Measurements from ENCODE around the gene SYT7.

The SYT7 gene

GRCh38 chr11:61481806-61482205 is 99.1 kb downstream of the SYT7 start:
- CTCF ChIA-PET: interaction anchor here (0.5 to 11.7 kb wide), 13 partner anchors 15 to 168 kb away, joined by 3 to 325 read pairs (median 3); partner anchors contain the start of gene LRRC10B
- POLR2A ChIA-PET: no interaction called here

GRCh38 chr11:61480994-61481335 is 99.9 kb downstream of the SYT7 start:
- Histone ChIP-seq H3K36me3 (ENCODE audit: control insufficient read depth in 2 of 2, insufficient read depth in 1 of 2, low read length in 2 of 2) (no peaks in the 10 kb centered on the region), H3K9me3 (ENCODE audit: control insufficient read depth, insufficient read depth, low read depth, low read length) (no peaks in the 10 kb centered on the region), H3K4me1 (ENCODE audit: control insufficient read depth, insufficient read depth, low read length) (no peaks in the 10 kb centered on the region), H3K4me3 (ENCODE audit: low read depth, low read length) (no peak overlapping the region), H3K27ac (ENCODE audit: extremely low read depth, low read depth, low read length) (no peak overlapping the region)
- POLR2A ChIA-PET: interaction anchor here (0.6 to 1.1 kb wide), 2 partner anchors 30 to 220 kb away, joined by 3 read pairs; no protein-coding TSS in a partner anchor
- TF ChIP-seq ZNF513 (tag by site-specific recombination; IDR thresholded peaks at IDR 0.05) (no peak), ZNF221 (tag by site-specific recombination; IDR thresholded peaks at IDR 0.05; ENCODE audit: borderline replicate concordance) (no peak), ZNF112 (tag by site-specific recombination; IDR thresholded peaks at IDR 0.05) (no peak), MYNN (tag by site-specific recombination; IDR thresholded peaks at IDR 0.05; ENCODE audit: borderline replicate concordance) (peak; percentile 93), REST (tag by site-specific recombination; IDR thresholded peaks at IDR 0.05) (no peak), HOXD13 (CRISPR knock-in tag; IDR thresholded peaks at IDR 0.05; ENCODE audit: borderline replicate concordance) (no peak), ZNF23 (tag by site-specific recombination; IDR thresholded peaks at IDR 0.05; ENCODE audit: borderline replicate concordance) (no peak), EGR2 (tag by site-specific recombination; IDR thresholded peaks at IDR 0.05; ENCODE audit: low read depth) (peak; percentile 35; the same call in 1 of the 2 replicates), ZNF169 (tag by site-specific recombination; IDR thresholded peaks at IDR 0.05) (no peak), ZNF350 (tag by site-specific recombination; IDR thresholded peaks at IDR 0.05) (no peak), ZSCAN30 (tag by site-specific recombination; IDR thresholded peaks at IDR 0.05) (no peak), ZSCAN5A (tag by site-specific recombination; IDR thresholded peaks at IDR 0.05) (no peak), SETDB1 (IDR thresholded peaks at IDR 0.05; ENCODE audit: insufficient read length, low read length) (no peak), ZNF530 (tag by site-specific recombination; IDR thresholded peaks at IDR 0.05; ENCODE audit: low read depth) (no peak), ZNF24 (tag by site-specific recombination; IDR thresholded peaks at IDR 0.05) (no peak), ZBTB44 (tag by site-specific recombination; IDR thresholded peaks at IDR 0.05) (no peak)
- CTCF ChIA-PET: interaction anchor here (0.6 to 11.7 kb wide), 7 partner anchors 8 to 158 kb away, joined by 3 to 325 read pairs (median 5); partner anchors contain the start of gene LRRC10B

More at GRCh38 chr11:61481806-61482205, 99.1 kb downstream of the SYT7 start:
- Histone ChIP-seq H3K4me3 (ENCODE audit: low read depth, low read length) (no peak overlapping the region), H3K9me3 (ENCODE audit: control insufficient read depth, insufficient read depth, low read depth, low read length) (no peaks in the 10 kb centered on the region), H3K4me1 (ENCODE audit: control insufficient read depth, insufficient read depth, low read length) (no peaks in the 10 kb centered on the region), H3K27ac (ENCODE audit: extremely low read depth, low read depth, low read length) (no peak overlapping the region), H3K36me3 (ENCODE audit: control insufficient read depth in 2 of 2, insufficient read depth in 1 of 2, low read length in 2 of 2) (no peaks in the 10 kb centered on the region)
- no peak for TF ChIP-seq HOXD13 (CRISPR knock-in tag; IDR thresholded peaks at IDR 0.05; ENCODE audit: borderline replicate concordance)
- no peak for TF ChIP-seq ZNF585B (tag by site-specific recombination; IDR thresholded peaks at IDR 0.05)
- TF ChIP-seq ZNF311 (tag by site-specific recombination; IDR thresholded peaks at IDR 0.05; ENCODE audit: borderline replicate concordance): no peak
- no peak for TF ChIP-seq ZNF785 (tag by site-specific recombination; IDR thresholded peaks at IDR 0.05)
- TF ChIP-seq ZBTB20 (tag by site-specific recombination; IDR thresholded peaks at IDR 0.05): no peak
- no peak for TF ChIP-seq ZNF560 (tag by site-specific recombination; IDR thresholded peaks at IDR 0.05; ENCODE audit: borderline replicate concordance)
